ENCODE data around the gene CKAP2L.

CKAP2L gene

GRCh38 chr2:112803691-112804521 lies 39.5 kb upstream of the CKAP2L start:
- Histone ChIP-seq H3K36me3 (ENCODE audit: control insufficient read depth, low read length) (no peaks in the 10 kb centered on the region), H4K20me1 (ENCODE audit: control insufficient read depth, insufficient read depth, low read depth, low read length) (no peaks in the 10 kb centered on the region), H3K9me2 (replicated peaks; ENCODE audit: control insufficient read depth, low read length) (no peaks in the 10 kb centered on the region), H3K27me3 (ENCODE audit: control insufficient read depth, low read length) (no peaks in the 10 kb centered on the region), H3K9me3 (ENCODE audit: control insufficient read depth, insufficient read depth, low read length) (peaks cover 3% of the 10 kb centered on the region), H3K4me3 (ENCODE audit: low read length) (no peak overlapping the region), H3K27ac (ENCODE audit: low read depth, low read length) (no peak overlapping the region), H3K4me1 (ENCODE audit: control insufficient read depth, low read length) (no peaks in the 10 kb centered on the region), H3F3A (ENCODE audit: control insufficient read depth, insufficient read depth) (no peaks in the 10 kb centered on the region), H3K79me2 (ENCODE audit: control insufficient read depth, low read length) (no peaks in the 10 kb centered on the region), H3K4me2 (ENCODE audit: low read length) (no peak overlapping the region)
- no peak for TF ChIP-seq EZH2phosphoT487 (IDR thresholded peaks at IDR 0.05; ENCODE audit: borderline replicate concordance, low read length)
- TF ChIP-seq, protein P1, sequence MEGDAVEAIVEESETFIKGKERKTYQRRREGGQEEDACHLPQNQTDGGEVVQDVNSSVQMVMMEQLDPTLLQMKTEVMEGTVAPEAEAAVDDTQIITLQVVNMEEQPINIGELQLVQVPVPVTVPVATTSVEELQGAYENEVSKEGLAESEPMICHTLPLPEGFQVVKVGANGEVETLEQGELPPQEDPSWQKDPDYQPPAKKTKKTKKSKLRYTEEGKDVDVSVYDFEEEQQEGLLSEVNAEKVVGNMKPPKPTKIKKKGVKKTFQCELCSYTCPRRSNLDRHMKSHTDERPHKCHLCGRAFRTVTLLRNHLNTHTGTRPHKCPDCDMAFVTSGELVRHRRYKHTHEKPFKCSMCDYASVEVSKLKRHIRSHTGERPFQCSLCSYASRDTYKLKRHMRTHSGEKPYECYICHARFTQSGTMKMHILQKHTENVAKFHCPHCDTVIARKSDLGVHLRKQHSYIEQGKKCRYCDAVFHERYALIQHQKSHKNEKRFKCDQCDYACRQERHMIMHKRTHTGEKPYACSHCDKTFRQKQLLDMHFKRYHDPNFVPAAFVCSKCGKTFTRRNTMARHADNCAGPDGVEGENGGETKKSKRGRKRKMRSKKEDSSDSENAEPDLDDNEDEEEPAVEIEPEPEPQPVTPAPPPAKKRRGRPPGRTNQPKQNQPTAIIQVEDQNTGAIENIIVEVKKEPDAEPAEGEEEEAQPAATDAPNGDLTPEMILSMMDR (IDR thresholded peaks at IDR 0.05; ENCODE audit: low read depth, low read length, poor library complexity, severe bottlenecking) = no peak

DNA sequence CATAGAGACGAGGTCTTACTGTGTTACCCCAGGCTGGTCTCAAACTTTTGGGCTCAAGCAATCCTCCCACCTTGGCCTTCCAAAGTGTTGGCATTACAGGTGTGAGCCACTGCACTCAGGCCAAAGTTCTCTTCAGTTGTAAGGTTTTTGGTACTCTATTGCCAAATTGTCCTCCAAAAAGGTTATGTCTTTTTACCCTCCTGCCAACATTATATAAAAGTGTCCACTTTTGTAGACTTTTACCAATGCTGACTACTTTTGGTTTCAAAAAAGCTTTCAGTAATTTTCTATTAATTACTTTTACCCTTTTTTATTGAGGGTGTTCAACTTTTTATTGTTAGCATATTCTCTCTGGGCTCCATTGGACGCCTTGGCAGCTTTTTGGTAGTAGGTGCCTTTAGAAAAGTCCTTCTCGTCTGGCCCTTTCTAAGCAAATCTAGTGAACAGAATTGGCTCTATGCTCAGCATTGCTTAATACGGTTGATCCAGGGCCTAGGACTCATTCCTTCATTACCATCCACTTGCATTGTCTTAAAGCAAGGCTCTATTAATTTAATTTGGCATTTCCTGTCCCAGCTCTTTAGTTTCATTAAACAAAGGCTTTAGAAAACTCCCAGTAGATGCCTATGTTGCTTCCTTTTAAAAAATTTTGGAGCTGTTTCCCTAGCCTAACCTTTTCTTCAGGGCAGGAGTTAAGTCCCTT lies 36.6 kb upstream of the CKAP2L start:
- Histone ChIP-seq H3F3A (ENCODE audit: control insufficient read depth, insufficient read depth) (no peaks in the 10 kb centered on the region), H3K4me3 (ENCODE audit: low read length) (no peak overlapping the region), H3K27ac (ENCODE audit: low read depth, low read length) (no peak overlapping the region), H3K4me2 (ENCODE audit: low read length) (no peak overlapping the region), H3K4me1 (ENCODE audit: control insufficient read depth, low read length) (no peaks in the 10 kb centered on the region), H3K27me3 (ENCODE audit: control insufficient read depth, low read length) (no peaks in the 10 kb centered on the region), H3K9me2 (replicated peaks; ENCODE audit: control insufficient read depth, low read length) (no peaks in the 10 kb centered on the region), H3K36me3 (ENCODE audit: control insufficient read depth, low read length) (no peaks in the 10 kb centered on the region), H3K79me2 (ENCODE audit: control insufficient read depth, low read length) (no peaks in the 10 kb centered on the region), H4K20me1 (ENCODE audit: control insufficient read depth, insufficient read depth, low read depth, low read length) (no peaks in the 10 kb centered on the region), H3K9me3 (ENCODE audit: control insufficient read depth, insufficient read depth, low read length) (no peaks in the 10 kb centered on the region)
- TF ChIP-seq, protein P1 (IDR thresholded peaks at IDR 0.05; ENCODE audit: low read depth, low read length, poor library complexity, severe bottlenecking) = no peak
- no peak for TF ChIP-seq EZH2phosphoT487 (IDR thresholded peaks at IDR 0.05; ENCODE audit: borderline replicate concordance, low read length)

DNA sequence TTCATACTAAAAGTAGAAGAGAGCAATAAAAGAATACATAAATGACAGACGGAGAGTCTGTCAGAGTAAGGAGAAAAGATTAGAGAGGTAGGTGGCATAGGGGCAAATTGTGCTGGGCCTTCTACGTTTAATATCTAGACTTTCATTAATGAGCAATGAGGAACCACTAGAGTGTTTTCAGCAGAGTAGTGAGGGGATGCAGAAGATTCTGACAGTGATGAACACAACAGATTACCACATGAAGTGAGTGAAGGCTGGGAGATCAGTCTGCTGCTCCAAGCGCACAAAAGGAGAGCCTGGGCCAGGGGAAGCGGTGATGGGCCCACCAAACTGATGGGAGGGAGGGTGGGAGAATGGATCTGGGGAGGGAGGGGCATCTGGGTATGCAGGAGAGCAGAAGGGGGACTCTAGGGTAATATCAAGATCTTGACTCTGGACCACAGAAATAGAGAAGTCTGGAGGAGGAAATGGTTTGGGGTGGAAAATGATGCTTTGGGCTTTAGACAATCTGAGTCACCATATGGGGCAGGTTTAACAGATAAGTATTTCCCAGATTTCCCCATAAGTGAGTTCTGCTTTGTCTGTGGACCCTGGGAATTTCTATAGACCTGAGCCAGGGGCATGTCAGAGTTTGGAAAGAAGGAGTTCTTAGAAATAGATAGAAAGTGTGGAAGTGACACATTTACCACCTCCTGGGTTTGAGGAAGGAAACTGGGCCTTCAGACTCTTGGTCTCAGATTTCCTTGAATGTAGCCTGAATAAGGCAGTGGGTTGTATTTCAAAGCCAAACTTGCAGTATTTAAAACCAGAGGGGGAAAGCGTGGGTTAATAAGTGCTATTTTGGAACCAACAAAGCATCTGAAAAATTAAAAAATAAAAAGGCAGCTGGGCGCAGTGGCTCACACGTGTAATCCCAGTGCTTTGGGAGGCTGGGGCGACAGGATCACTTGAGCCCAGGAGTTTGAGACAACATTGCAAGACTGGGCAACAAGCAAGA lies 34.9 kb upstream of the CKAP2L start:
- no peak for TF ChIP-seq EZH2phosphoT487 (IDR thresholded peaks at IDR 0.05; ENCODE audit: borderline replicate concordance, low read length)
- TF ChIP-seq, protein P1 (IDR thresholded peaks at IDR 0.05; ENCODE audit: low read depth, low read length, poor library complexity, severe bottlenecking) = no peak

More for the DNA sequence above, 34.9 kb upstream of the CKAP2L start:
- Histone ChIP-seq H3F3A (ENCODE audit: control insufficient read depth, insufficient read depth) (no peaks in the 10 kb centered on the region), H3K36me3 (ENCODE audit: control insufficient read depth, low read length) (no peaks in the 10 kb centered on the region), H3K27ac (ENCODE audit: low read depth, low read length) (no peak overlapping the region), H3K4me3 (ENCODE audit: low read length) (no peak overlapping the region), H3K9me2 (replicated peaks; ENCODE audit: control insufficient read depth, low read length) (no peaks in the 10 kb centered on the region), H3K4me1 (ENCODE audit: control insufficient read depth, low read length) (peaks cover 6% of the 10 kb centered on the region), H3K27me3 (ENCODE audit: control insufficient read depth, low read length) (no peaks in the 10 kb centered on the region), H3K79me2 (ENCODE audit: control insufficient read depth, low read length) (no peaks in the 10 kb centered on the region), H4K20me1 (ENCODE audit: control insufficient read depth, insufficient read depth, low read depth, low read length) (no peaks in the 10 kb centered on the region), H3K4me2 (ENCODE audit: low read length) (no peak overlapping the region), H3K9me3 (ENCODE audit: control insufficient read depth, insufficient read depth, low read length) (no peaks in the 10 kb centered on the region)

Data from DOHH2 (cell line).